GM12801 (cell line): ENCODE data around the gene EP400.

ENCODE experiments used
- TF ChIP-seq, protein P1 (sequence below): IDR thresholded peaks from one replicate; pipeline ENCODE4 v1.5.1; 2011; ENCODE audit warnings: control low read depth; ENCODE audit not compliant: insufficient read length; ENCODE audit errors: extremely low read depth

EP400 gene

DNA sequence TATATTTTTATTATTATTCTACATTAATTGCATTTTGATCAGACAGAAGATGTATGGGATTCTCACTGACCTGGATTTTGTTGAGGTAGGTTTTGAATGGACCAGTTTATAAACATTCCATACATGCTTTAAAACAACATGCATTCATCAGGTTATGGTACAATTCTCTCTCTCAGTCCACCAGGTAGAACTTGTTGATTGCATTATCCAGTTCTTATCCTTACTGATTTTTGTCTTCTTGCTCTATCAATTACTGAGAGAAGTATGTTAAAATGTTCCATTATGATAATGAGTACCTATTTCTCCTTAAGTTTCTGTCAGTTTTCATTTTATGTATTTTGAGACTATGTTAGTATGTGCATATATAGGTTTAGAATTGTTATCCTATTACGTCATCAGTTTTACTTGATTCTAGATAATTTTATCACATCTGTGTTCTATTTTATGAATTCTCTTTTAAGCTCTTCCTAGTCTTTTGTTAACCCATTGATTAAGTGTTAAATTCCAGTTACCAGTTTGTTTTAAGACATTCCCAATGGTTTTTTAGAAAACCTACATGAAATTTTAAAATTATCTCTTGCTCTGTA, 50.6 kb downstream of the EP400 start:
- TF ChIP-seq, protein P1, sequence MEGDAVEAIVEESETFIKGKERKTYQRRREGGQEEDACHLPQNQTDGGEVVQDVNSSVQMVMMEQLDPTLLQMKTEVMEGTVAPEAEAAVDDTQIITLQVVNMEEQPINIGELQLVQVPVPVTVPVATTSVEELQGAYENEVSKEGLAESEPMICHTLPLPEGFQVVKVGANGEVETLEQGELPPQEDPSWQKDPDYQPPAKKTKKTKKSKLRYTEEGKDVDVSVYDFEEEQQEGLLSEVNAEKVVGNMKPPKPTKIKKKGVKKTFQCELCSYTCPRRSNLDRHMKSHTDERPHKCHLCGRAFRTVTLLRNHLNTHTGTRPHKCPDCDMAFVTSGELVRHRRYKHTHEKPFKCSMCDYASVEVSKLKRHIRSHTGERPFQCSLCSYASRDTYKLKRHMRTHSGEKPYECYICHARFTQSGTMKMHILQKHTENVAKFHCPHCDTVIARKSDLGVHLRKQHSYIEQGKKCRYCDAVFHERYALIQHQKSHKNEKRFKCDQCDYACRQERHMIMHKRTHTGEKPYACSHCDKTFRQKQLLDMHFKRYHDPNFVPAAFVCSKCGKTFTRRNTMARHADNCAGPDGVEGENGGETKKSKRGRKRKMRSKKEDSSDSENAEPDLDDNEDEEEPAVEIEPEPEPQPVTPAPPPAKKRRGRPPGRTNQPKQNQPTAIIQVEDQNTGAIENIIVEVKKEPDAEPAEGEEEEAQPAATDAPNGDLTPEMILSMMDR: no peak

DNA sequence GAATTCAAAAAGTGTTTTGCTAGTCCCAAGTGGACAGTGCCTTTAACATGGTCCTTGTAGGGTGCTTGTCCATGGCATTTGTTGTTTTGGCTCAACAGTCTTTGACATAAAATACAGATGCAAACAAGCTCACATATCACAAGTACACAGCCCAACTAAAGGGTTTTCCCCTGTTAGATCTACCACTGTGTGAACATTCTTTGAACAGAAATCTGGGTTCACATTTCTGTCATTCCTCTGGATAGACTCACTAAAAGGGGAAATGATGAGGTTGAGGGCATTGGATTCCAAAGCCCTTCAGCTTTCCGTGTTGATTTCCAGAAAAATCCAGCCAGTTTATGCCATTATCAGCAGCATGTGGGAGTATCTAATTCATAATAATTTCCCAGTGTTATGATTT, 54.1 kb downstream of the EP400 start:
- TF ChIP-seq, protein P1: no peak

GRCh38 chr12:132004946-132005345, 55.2 kb downstream of the EP400 start:
- TF ChIP-seq, protein P1: no peak

- TF ChIP-seq, protein P1: no peak
These were observed 56.4 kb downstream of the EP400 start for GRCh38 chr12:132006056-132006680.

GRCh38 chr12:132007041-132007440, 57.3 kb downstream of the EP400 start:
- TF ChIP-seq, protein P1: no peak

- TF ChIP-seq, protein P1: no peak
These were observed 59.7 kb downstream of the EP400 start for GRCh38 chr12:132009336-132009859.

GRCh38 chr12:132012919-132013568, 63.3 kb downstream of the EP400 start:
- TF ChIP-seq, protein P1: no peak
